AG09309 (cell line): Measurements from ENCODE around the gene TTLL13.
"Not testable (repeated sequence)": the region's sequence is repeated elsewhere in the genome, so short reads cannot be mapped to it uniquely, and the experiment has no call there.

Experiments used
- DNase-seq: peaks from one replicate; pipeline ENCODE4 v3.0.0-alpha.2; 2010; ENCODE audit warnings: low read depth
- H3K4me3 ChIP-seq: 2 replicates; pipeline ENCODE4 v1.5.1; 2011; ENCODE audit warnings: mild to moderate bottlenecking, low read depth, low read length, moderate library complexity; ENCODE audit not compliant: control insufficient read depth
- TF ChIP-seq, protein P1 (sequence below): IDR thresholded peaks from 2 replicates; pipeline ENCODE4 v1.5.1; 2011; ENCODE audit warnings: mild to moderate bottlenecking, low read depth, low read length, inconsistent platforms; ENCODE audit not compliant: insufficient read depth, control insufficient read depth; ENCODE audit errors: missing control alignments

TTLL13 gene

DNA sequence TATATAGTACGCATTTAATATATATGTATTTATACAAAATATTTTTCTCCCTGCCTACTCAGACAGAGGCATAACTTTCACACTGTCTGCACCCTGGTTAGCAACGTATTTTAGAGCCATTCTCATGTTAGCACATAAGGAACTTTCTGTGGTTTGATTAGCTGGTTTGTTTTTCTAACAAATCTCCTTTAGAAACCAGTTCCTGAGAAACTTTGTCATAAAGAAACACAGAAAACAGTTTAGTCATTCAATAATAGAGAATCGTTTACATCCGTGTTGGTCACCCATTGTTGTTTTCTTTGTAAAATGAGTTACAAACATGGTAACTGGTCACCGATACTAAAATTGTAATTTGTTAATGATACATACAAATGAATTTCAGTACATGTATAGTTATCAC lies 10.2 kb downstream of the TTLL13 start:
- H3K4me3 ChIP-seq = no peak overlapping the region
- no peak for DNase-seq
- TF ChIP-seq, protein P1, sequence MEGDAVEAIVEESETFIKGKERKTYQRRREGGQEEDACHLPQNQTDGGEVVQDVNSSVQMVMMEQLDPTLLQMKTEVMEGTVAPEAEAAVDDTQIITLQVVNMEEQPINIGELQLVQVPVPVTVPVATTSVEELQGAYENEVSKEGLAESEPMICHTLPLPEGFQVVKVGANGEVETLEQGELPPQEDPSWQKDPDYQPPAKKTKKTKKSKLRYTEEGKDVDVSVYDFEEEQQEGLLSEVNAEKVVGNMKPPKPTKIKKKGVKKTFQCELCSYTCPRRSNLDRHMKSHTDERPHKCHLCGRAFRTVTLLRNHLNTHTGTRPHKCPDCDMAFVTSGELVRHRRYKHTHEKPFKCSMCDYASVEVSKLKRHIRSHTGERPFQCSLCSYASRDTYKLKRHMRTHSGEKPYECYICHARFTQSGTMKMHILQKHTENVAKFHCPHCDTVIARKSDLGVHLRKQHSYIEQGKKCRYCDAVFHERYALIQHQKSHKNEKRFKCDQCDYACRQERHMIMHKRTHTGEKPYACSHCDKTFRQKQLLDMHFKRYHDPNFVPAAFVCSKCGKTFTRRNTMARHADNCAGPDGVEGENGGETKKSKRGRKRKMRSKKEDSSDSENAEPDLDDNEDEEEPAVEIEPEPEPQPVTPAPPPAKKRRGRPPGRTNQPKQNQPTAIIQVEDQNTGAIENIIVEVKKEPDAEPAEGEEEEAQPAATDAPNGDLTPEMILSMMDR = no peak

DNA sequence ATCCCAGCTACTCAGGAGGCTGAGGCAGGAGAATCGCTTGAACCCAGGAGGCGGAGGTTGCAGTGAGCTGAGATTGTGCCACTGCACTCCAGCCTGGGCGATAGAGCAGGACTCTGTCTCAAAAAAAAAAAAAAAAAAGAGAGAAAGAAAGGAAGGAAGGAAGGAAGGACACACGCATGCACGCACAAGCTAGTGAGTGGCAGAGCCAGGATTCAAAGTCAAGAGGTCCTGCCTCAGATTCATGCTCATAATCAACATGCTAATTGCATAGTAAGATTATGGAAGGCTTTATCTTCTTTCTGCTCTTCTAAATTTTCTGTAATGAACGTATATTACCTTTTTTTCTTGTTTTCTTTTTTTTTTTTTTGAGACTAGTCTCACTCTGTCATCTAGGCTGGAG lies 11.4 kb downstream of the TTLL13 start:
- H3K4me3 ChIP-seq = not testable (repeated sequence)

DNA sequence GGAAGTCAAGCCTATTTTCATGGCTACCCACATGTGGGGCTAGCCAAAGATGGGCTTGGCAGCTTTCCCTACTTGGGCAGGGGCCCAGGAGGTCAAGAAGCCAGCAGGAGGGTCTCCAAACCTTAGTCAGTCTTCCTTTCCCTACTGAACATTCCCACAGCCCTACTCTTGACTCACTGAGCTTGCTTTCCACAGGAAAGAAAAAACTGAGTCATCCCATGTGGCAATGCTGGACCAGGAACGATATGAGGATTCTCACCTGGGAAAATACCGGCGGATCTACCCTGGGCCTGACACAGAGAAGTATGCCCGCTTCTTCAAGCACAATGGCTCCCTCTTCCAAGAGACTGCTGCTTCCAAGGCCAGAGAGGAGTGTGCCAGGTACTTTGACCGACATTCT lies 12.5 kb downstream of the TTLL13 start:
- DNase-seq = no peak
- no peak overlapping the region for H3K4me3 ChIP-seq
- TF ChIP-seq, protein P1 = no peak

More for the DNA sequence above, 11.4 kb downstream of the TTLL13 start:
- not testable (repeated sequence) for DNase-seq

DNA sequence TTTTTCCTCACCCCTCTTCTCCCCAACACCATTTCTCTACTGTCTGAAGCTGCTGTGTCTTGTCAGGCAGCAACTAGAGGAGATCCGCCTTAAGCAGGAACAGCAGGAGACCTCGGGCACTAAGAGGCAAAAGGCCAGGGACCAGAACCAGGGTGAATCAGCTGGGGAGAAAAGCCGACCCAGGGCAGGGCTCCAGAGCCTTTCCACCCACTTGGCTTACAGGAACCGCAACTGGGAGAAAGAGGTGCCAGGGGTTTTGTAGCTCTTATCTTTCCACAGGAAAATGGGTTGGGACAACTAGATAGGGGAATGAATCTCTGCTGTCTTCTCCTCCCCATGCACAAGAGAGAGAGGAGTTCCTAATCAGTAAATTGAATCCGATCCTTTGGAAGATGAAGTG lies 13.1 kb downstream of the TTLL13 start:
- DNase-seq = no peak
- no peak overlapping the region for H3K4me3 ChIP-seq
- TF ChIP-seq, protein P1 = no peak

DNA sequence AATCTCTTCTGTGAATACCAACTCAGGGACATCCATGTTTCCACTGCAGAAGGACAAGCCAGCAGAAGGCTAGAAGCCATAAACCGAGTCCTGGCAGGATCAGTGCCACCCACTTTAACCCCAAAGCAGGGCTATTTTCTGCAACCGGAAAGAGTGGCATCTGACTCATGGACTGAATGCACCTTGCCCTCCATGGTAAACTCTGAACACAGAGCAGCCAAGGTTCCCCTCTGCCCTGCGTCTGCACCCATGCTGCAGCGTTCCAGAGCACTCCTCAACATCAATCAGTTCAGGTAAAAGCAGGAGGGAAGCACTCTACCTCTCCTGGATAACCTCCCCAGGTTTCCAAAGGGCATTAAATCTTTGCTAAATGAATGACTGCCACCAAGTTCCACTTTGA lies 15.3 kb downstream of the TTLL13 start:
- H3K4me3 ChIP-seq = peak overlapping the region; percentile 74
- TF ChIP-seq, protein P1 = no peak
- no peak for DNase-seq

DNA sequence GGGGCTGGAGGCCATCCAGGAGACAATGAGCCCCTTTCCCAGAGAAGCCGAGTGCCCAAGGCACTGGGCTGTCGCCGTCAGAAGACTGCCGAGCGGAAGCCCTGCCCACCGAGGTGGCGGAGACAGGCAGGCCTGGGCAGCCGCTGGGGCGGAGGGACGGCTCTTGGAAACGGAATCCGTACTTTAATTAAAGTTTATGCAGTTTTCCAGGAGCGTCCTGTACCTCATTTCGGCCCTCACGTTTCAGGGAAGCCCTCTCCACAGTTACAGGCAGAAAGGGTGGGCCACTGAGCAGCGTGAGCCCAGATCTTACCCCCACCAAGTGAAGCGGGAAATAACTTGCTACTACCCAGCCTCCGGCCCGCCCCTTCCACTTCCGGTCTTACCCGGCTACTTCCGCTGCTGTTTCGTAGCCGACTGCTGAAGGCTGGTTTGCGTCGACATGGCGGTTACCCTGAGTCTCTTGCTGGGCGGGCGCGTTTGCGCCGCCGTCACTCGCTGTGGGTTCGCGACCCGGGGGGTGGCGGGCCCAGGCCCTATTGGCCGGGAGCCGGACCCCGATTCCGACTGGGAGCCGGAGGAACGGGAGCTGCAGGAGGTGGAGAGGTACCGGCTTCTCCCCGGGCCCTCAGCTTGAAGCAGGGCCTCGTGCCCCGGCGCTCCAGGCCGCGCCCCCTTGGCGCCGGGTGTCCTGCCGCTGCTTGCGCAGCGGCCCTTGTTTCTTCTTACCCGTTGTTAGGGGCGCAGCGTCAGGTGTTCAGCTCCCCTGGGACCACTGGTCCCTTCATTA lies 16.1 kb downstream of the TTLL13 start, which contains the start of gene NGRN:
Gene NGRN (plus strand): TSS at position 402 of the 790 bp plus-strand sequence. CDS start 41 bp downstream, at position 443.
- peak within 1 kb of the TSS; percentile 74 for H3K4me3 ChIP-seq
- peak; percentile 51 for DNase-seq
- TF ChIP-seq, protein P1 = no peak

DNA sequence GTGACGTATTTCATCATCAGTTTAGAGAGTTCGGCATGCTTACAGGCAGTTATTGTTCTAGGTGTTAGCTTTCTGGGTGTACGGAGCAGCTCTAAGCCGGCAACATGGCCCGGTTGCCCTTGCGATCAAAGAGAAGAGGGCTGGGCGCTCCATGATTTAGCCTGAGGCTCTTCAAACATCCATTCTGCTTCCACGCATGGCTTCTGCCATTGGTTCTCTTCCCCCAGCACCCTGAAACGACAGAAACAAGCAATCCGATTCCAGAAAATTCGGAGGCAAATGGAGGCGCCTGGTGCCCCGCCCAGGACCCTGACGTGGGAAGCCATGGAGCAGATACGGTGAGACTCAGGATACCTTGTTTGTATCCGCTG lies 16.7 kb downstream of the TTLL13 start:
- no peak for DNase-seq
- TF ChIP-seq, protein P1 = no peak
- peak overlapping the region; percentile 74 for H3K4me3 ChIP-seq
